C4-2B (cell line): ENCODE data around the gene FNDC3B.

Source experiments
- H3K27ac ChIP-seq: fragments of 450-650 bp; 2 replicates; pipeline ENCODE4 v1.5.1; 2017
- ZFX ChIP-seq: fragments of 450-650 bp; IDR thresholded peaks from 2 replicates; pipeline ENCODE4 v1.6.1; 2017
- TF ChIP-seq, protein P1 (sequence below): fragments of 450-650 bp; conservative IDR thresholded peaks from 2 replicates; pipeline ENCODE4 v1.5.1; 2017; ENCODE audit warnings: mild to moderate bottlenecking

Gene FNDC3B

GRCh38 chr3:172342097-172342659 lies 302.8 kb downstream of the FNDC3B start:
- no peak for TF ChIP-seq ZFX
- TF ChIP-seq, protein P1, sequence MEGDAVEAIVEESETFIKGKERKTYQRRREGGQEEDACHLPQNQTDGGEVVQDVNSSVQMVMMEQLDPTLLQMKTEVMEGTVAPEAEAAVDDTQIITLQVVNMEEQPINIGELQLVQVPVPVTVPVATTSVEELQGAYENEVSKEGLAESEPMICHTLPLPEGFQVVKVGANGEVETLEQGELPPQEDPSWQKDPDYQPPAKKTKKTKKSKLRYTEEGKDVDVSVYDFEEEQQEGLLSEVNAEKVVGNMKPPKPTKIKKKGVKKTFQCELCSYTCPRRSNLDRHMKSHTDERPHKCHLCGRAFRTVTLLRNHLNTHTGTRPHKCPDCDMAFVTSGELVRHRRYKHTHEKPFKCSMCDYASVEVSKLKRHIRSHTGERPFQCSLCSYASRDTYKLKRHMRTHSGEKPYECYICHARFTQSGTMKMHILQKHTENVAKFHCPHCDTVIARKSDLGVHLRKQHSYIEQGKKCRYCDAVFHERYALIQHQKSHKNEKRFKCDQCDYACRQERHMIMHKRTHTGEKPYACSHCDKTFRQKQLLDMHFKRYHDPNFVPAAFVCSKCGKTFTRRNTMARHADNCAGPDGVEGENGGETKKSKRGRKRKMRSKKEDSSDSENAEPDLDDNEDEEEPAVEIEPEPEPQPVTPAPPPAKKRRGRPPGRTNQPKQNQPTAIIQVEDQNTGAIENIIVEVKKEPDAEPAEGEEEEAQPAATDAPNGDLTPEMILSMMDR: no peak
- H3K27ac ChIP-seq: no peak overlapping the region

GRCh38 chr3:172343117-172343516 lies 303.7 kb downstream of the FNDC3B start:
- no peak for TF ChIP-seq ZFX
- TF ChIP-seq, protein P1: no peak

DNA sequence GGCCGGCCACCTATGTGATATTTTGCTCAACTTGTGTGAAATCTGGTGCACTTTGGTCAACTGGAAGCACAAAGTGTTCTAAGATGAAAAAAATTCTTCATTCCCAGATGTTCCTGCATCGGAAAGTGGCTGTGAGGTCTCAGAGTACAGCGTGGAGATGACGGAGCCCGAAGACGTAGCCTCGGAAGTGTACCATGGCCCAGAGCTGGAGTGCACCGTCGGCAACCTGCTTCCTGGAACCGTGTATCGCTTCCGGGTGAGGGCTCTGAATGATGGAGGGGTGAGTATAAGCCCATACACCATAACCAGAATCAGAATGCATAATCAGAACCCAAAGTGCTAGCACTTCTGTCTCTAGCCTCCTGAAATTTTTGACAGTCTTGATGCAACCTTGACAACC lies 304.6 kb downstream of the FNDC3B start:
- TF ChIP-seq, protein P1: no peak
- no peak for TF ChIP-seq ZFX
- H3K27ac ChIP-seq: no peak overlapping the region

More at GRCh38 chr3:172343117-172343516, 303.7 kb downstream of the FNDC3B start:
- no peak overlapping the region for H3K27ac ChIP-seq

DNA sequence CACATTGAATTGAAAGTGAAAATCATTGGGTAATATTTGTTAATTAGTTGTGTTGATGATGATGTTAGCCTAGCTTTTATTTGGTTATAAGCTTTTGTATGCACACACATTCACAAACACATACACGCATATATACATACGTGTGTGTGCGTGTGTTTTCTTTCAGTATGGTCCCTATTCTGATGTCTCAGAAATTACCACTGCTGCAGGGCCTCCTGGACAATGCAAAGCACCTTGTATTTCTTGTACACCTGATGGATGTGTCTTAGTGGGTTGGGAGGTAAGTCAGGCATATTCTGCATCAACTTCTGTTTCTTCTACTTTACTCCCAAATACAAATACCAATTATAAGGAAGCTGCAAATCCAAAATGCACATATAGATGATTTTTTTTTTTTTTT lies 306.8 kb downstream of the FNDC3B start:
- H3K27ac ChIP-seq: no peak overlapping the region
- TF ChIP-seq, protein P1: no peak
- no peak for TF ChIP-seq ZFX

GRCh38 chr3:172347895-172348679 lies 308.7 kb downstream of the FNDC3B start:
- no peak for TF ChIP-seq ZFX
- TF ChIP-seq, protein P1: no peak
- H3K27ac ChIP-seq: no peak overlapping the region

GRCh38 chr3:172351895-172352466 lies 312.6 kb downstream of the FNDC3B start:
- TF ChIP-seq, protein P1: no peak
- TF ChIP-seq ZFX: no peak
- no peak overlapping the region for H3K27ac ChIP-seq

DNA sequence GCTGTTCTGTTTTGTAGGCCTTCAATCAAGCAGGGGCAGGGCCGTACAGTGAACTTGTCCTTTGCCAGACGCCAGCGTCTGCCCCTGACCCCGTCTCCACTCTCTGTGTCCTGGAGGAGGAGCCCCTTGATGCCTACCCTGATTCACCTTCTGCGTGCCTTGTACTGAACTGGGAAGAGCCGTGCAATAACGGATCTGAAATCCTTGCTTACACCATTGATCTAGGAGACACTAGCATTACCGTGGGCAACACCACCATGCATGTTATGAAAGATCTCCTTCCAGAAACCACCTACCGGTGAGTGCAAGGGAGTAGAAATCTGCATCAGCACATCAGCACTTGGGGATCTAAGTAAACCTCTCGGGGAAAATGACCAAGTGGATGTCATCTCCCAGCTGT lies 313.4 kb downstream of the FNDC3B start:
- no peak for TF ChIP-seq ZFX
- TF ChIP-seq, protein P1: no peak
- H3K27ac ChIP-seq: no peak overlapping the region
